ENCODE measurements around the gene ZNF616.

ZNF616 gene

DNA sequence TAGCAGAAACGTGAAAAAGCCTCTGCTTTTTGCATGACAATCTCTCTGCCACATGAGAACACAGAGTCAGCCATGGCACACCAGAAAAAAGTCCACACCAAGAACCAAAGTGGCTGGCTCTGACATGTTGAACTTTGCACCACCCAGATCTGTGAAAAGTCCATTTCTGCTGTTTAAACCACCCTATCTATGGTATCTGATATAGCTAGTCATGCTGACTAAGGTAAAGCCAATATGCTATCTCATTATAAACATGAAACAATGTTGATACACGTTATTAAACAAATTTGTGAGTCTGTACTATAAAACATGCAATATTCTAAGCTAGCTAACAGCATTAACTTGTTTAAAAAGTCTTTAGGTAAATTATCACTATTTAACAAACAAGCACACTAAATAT, 70.1 kb downstream of the ZNF616 start:
- ATAC-seq, result no peak
- TF ChIP-seq, protein P1, sequence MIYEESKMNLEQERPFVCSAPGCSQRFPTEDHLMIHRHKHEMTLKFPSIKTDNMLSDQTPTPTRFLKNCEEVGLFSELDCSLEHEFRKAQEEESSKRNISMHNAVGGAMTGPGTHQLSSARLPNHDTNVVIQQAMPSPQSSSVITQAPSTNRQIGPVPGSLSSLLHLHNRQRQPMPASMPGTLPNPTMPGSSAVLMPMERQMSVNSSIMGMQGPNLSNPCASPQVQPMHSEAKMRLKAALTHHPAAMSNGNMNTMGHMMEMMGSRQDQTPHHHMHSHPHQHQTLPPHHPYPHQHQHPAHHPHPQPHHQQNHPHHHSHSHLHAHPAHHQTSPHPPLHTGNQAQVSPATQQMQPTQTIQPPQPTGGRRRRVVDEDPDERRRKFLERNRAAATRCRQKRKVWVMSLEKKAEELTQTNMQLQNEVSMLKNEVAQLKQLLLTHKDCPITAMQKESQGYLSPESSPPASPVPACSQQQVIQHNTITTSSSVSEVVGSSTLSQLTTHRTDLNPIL (CRISPR knock-in tag; IDR thresholded peaks at IDR 0.05; ENCODE audit: low read depth), result no peak
- TF ChIP-seq, protein P2, sequence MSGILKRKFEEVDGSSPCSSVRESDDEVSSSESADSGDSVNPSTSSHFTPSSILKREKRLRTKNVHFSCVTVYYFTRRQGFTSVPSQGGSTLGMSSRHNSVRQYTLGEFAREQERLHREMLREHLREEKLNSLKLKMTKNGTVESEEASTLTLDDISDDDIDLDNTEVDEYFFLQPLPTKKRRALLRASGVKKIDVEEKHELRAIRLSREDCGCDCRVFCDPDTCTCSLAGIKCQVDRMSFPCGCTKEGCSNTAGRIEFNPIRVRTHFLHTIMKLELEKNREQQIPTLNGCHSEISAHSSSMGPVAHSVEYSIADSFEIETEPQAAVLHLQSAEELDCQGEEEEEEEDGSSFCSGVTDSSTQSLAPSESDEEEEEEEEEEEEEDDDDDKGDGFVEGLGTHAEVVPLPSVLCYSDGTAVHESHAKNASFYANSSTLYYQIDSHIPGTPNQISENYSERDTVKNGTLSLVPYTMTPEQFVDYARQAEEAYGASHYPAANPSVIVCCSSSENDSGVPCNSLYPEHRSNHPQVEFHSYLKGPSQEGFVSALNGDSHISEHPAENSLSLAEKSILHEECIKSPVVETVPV (CRISPR knock-in tag; IDR thresholded peaks at IDR 0.05), result no peak
- no peak for TF ChIP-seq ZFP3 (CRISPR knock-in tag; IDR thresholded peaks at IDR 0.05)
- TF ChIP-seq GLIS3 (CRISPR knock-in tag; IDR thresholded peaks at IDR 0.05), result no peak
- no peak for TF ChIP-seq TCF4 (CRISPR knock-in tag; IDR thresholded peaks at IDR 0.05; ENCODE audit: borderline replicate concordance)
- TF ChIP-seq ISL1 (CRISPR knock-in tag; IDR thresholded peaks at IDR 0.05), result no peak
- TF ChIP-seq ESRRG (CRISPR knock-in tag; IDR thresholded peaks at IDR 0.05), result no peak
- TF ChIP-seq SNAI2 (CRISPR knock-in tag; IDR thresholded peaks at IDR 0.05), result no peak
- TF ChIP-seq CSDC2 (CRISPR knock-in tag; IDR thresholded peaks at IDR 0.05), result no peak
- no peak for TF ChIP-seq RARB (CRISPR knock-in tag; IDR thresholded peaks at IDR 0.05)
- no peak for TF ChIP-seq ZNF70 (CRISPR knock-in tag; IDR thresholded peaks at IDR 0.05)
- no peak for TF ChIP-seq ZNF8 (CRISPR knock-in tag; IDR thresholded peaks at IDR 0.05)
- TF ChIP-seq TOX (CRISPR knock-in tag; IDR thresholded peaks at IDR 0.05; ENCODE audit: borderline replicate concordance), result no peak
- TF ChIP-seq BACH2 (CRISPR knock-in tag; IDR thresholded peaks at IDR 0.05; ENCODE audit: borderline replicate concordance), result no peak
- TF ChIP-seq PPARA (CRISPR knock-in tag; IDR thresholded peaks at IDR 0.05; ENCODE audit: borderline replicate concordance), result no peak
- TF ChIP-seq, protein P3, sequence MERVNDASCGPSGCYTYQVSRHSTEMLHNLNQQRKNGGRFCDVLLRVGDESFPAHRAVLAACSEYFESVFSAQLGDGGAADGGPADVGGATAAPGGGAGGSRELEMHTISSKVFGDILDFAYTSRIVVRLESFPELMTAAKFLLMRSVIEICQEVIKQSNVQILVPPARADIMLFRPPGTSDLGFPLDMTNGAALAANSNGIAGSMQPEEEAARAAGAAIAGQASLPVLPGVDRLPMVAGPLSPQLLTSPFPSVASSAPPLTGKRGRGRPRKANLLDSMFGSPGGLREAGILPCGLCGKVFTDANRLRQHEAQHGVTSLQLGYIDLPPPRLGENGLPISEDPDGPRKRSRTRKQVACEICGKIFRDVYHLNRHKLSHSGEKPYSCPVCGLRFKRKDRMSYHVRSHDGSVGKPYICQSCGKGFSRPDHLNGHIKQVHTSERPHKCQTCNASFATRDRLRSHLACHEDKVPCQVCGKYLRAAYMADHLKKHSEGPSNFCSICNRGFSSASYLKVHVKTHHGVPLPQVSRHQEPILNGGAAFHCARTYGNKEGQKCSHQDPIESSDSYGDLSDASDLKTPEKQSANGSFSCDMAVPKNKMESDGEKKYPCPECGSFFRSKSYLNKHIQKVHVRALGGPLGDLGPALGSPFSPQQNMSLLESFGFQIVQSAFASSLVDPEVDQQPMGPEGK (CRISPR knock-in tag; IDR thresholded peaks at IDR 0.05; ENCODE audit: borderline replicate concordance), result no peak
- TF ChIP-seq, protein P4, sequence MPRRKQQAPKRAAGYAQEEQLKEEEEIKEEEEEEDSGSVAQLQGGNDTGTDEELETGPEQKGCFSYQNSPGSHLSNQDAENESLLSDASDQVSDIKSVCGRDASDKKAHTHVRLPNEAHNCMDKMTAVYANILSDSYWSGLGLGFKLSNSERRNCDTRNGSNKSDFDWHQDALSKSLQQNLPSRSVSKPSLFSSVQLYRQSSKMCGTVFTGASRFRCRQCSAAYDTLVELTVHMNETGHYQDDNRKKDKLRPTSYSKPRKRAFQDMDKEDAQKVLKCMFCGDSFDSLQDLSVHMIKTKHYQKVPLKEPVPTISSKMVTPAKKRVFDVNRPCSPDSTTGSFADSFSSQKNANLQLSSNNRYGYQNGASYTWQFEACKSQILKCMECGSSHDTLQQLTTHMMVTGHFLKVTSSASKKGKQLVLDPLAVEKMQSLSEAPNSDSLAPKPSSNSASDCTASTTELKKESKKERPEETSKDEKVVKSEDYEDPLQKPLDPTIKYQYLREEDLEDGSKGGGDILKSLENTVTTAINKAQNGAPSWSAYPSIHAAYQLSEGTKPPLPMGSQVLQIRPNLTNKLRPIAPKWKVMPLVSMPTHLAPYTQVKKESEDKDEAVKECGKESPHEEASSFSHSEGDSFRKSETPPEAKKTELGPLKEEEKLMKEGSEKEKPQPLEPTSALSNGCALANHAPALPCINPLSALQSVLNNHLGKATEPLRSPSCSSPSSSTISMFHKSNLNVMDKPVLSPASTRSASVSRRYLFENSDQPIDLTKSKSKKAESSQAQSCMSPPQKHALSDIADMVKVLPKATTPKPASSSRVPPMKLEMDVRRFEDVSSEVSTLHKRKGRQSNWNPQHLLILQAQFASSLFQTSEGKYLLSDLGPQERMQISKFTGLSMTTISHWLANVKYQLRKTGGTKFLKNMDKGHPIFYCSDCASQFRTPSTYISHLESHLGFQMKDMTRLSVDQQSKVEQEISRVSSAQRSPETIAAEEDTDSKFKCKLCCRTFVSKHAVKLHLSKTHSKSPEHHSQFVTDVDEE (CRISPR knock-in tag; IDR thresholded peaks at IDR 0.05), result no peak
- no peak for TF ChIP-seq ZC3H10 (CRISPR knock-in tag; IDR thresholded peaks at IDR 0.05)
- TF ChIP-seq OSR1 (CRISPR knock-in tag; IDR thresholded peaks at IDR 0.05), result no peak

DNA sequence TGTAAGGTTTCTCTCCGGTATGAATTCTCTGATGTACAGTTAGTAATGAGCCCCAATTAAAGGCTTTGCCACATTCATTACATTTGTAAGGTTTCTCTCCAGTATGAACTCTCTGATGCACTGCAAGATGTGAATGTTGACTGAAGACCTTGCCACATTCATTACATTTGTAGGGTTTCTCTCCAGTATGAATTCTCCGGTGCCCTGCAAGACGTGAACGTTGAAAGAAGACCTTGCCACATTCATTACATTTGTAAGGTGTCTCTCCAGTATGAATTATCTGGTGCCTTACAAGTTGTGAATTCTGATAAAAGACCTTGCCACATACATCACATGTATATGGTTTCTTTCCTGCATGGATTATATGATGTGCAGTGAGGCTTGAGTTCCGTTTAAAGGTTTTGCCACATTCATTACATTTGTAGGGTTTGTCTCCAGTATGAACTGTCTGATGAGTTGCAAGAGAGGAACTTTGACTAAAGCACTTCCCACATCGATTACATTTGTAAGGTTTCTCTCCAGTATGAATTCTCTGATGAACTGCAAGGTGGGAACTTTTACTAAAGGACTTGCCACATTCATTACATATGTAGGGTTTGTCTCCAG, 73.4 kb downstream of the ZNF616 start:
- no peak for ATAC-seq
- no peak for TF ChIP-seq ZNF565 (CRISPR knock-in tag; conservative IDR thresholded peaks at IDR 0.05; ENCODE audit: low read depth)
- no peak for TF ChIP-seq SNAI2 (CRISPR knock-in tag; IDR thresholded peaks at IDR 0.05)
- no peak for TF ChIP-seq OSR1 (CRISPR knock-in tag; IDR thresholded peaks at IDR 0.05)
- TF ChIP-seq TOX (CRISPR knock-in tag; IDR thresholded peaks at IDR 0.05; ENCODE audit: borderline replicate concordance), result no peak
- TF ChIP-seq ZNF70 (CRISPR knock-in tag; IDR thresholded peaks at IDR 0.05), result no peak
- TF ChIP-seq, protein P4 (CRISPR knock-in tag; IDR thresholded peaks at IDR 0.05), result no peak
- TF ChIP-seq ZC3H10 (CRISPR knock-in tag; IDR thresholded peaks at IDR 0.05), result no peak
- TF ChIP-seq GLIS3 (CRISPR knock-in tag; IDR thresholded peaks at IDR 0.05), result no peak
- no peak for TF ChIP-seq ZFP30 (CRISPR knock-in tag; IDR thresholded peaks at IDR 0.05)
- TF ChIP-seq RARB (CRISPR knock-in tag; IDR thresholded peaks at IDR 0.05), result no peak
- TF ChIP-seq BACH2 (CRISPR knock-in tag; IDR thresholded peaks at IDR 0.05; ENCODE audit: borderline replicate concordance), result no peak

All from SK-N-SH treated with all-trans-retinoic acid at 6 μM for 48 hours (cell line).